ENCODE results near the gene TMEM127. TPM values are rescaled to one million over a fixed set of nuclear protein-coding genes. Genes with fewer than 3 reads are reported as not detected.

The TMEM127 gene
- total RNA-seq, 1 donor from 2014 or later: 52.6 TPM

DNA sequence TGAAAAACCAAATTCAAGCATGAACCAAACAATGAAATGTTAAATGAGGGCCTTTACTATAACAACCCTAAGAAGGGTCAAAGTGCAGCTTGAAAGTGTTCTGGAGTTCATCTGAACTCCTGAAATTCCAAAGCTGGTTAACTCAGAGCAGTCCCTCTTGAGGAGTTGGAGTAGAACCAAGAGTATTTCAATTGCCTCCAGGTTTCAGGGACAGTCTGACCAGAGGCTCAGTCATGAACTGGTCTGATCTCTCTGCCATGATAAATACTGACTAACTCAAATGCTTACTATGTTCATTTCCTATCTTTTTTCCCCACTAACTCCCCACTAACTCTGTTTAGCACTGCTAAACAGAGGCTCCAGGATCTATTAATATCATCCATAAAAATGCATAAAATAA, 59.9 kb downstream of the TMEM127 start:
- DNase-seq (ENCODE audit: low spot score): no peak

DNA sequence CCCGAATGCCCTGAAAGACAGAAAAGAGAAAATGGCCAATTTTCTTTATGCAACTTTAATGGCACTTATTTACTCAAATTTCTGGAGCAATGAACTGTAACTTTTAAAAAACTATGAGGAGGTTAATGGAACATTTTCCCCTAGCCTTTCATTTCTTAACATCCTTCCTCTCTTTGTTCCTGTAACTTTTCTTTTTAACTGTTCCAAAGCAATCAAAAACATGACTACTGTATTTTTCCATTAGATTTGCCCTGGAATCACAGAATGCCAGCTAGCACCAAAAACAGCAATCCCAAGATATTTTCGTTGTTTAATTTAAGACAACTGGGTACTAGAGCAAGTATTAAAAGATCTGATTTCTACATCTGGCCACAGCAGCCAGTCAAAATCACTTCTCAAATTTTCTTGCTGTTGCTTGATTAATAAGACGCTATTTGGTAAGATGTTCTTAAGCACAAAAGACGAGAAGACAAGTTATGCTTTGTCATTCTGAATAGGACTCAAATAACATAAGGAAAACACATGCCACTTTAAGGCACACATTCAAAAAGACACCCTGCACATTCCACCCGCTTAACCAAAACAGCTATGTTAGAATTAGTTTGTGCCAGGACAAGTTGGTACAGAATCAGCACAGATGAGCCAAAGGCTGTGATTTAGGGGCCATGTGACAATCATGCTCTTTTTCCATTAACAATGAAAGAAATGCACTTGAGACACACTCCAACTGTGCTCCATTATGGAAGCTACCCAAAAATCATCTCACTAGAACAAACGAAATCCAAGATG, 60.8 kb downstream of the TMEM127 start:
- no peak for DNase-seq (ENCODE audit: low spot score)

DNA sequence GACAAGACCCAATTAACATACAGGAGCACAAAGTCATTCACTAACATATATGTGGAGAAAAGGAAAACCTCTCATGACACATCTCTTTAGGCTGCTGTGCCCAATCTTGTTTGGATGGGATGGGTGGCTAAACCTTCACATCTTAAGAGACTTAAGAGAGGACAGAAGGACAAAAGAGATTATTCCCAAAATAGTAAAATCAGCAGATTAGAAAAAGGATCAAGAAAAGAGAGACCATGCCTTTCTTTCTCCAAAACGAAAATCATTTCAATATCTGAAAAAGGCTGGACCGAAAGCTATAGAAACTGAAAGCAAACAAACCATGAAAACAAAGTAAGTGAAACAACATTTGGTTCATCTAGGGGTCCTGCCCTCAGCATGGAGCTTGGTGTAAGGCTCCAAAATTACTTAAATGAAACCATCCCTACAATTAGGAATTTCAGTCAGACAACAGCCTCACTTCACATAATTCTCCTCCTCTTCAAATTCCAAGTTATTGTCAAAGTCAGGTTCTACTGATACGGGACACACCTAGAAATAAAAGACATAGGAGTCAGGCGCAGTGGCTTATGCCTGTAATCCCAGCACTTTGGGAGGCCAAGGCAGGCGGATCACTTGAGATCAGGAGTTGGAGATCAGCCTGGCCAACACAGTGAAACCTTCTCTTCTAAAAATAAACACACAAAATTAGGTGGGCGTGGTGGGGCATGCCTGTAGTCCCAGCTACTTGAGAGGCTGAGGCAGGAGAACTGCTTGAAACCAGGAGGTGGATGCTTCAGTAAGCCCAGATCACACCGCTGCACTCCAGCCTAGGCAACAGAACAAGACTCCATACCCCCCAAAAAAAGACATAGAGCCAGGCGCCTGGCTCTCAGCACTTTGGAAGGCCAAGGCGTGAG, 62.4 kb downstream of the TMEM127 start:
- DNase-seq (ENCODE audit: low spot score): no peak

DNA sequence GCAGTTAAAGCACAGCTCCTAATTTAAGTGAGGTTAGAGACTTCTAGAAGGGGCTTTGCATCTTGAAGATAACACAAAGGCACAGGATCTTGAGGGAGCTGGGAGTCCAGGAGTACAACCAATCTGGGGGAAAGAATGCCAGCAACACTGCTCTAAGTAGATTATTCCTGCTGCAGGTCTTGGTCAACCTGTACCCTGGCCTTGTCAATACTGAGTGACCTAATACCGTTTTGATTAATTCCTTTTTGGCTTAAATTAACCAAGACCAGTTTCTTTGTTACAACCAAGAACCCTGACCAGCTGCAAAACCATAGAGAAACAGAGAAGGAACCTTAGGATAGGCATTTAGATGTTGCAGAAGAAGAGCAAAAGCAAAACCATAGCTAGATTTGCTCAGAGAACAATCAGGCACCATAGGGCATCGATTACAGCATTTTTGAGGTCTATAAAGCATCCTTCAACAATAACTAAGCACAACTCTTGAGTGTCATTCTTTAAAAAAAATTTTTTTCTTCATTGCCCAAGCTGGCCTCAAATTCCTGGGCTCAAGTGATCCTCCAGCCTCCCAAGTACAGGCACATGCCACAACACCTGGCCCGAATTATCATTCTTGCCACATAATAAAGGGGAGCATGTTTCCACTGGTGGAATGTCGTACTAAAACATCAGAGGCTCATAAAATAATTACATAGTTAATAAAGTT, 63.5 kb downstream of the TMEM127 start:
- DNase-seq (ENCODE audit: low spot score): no peak

DNA sequence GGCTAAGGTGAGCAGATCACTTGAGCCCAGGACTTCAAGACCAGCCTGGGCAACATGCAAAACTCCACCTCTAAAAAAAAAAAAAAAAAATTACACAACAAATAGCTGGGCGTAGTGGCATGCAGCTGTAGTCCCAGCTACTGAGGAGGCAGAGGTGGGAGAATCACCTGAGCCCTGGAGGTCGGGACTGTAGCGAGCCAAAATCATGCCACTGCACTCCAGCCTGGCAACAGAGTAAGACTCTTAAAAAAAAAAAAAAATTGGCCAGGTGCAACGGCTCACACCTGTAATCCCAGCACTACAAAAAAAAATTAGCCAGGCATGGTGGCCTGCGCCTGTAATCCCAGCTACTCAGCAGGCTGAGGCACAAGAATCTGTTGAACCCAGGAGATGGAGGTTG, 64.5 kb downstream of the TMEM127 start:
- DNase-seq (ENCODE audit: low spot score): no peak

DNA sequence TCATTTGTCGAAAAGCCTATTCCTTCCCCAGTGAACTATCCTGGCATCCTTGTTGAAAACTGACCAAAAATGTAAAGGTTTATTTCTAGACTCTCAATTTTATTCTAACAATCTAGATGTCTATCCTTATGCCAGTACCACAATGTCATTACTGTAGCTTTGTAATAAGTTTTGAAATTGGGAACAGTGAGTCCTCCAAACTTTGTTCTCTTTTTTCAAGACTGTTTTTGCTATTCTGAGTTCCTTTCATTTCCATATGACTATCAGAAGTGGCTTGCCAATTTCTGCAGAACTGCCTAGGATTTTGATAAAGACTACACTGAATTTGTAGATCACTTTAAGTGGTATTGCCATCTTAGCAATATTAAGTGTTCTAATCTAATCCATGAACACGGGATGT, 66.9 kb downstream of the TMEM127 start:
- DNase-seq (ENCODE audit: low spot score): no peak

Other genes with a start within 250 kb of the TMEM127 start
- gene GPAT2, start 231.1 kb downstream of the TMEM127 start, total RNA-seq: 6.7 TPM
- gene ADRA2B, start 149.4 kb downstream of the TMEM127 start, total RNA-seq: 1.1 TPM
- not detected for gene ASTL, start 127.5 kb downstream of the TMEM127 start, total RNA-seq
- 2.6 TPM for gene DUSP2, start 120.6 kb downstream of the TMEM127 start, total RNA-seq
- 95.0 TPM for gene STARD7, start 57.2 kb downstream of the TMEM127 start, total RNA-seq
- gene CIAO1, start 228 bp upstream of the TMEM127 start, total RNA-seq: 79.4 TPM
- 139 TPM for gene SNRNP200, start 39.5 kb upstream of the TMEM127 start, total RNA-seq
- 1.7 TPM for gene ITPRIPL1, start 59.3 kb upstream of the TMEM127 start, total RNA-seq
- gene NCAPH, start 69.8 kb upstream of the TMEM127 start, total RNA-seq: 1.3 TPM
- gene NEURL3, start 239.4 kb upstream of the TMEM127 start, total RNA-seq: 0.70 TPM